ENCODE measurements around the gene IFNAR1.

IFNAR1 gene

GRCh38 chr21:33403786-33404585, 79.2 kb downstream of the IFNAR1 start:
- no peak for FAIRE-seq

GRCh38 chr21:33406493-33406892, 81.7 kb downstream of the IFNAR1 start:
- no peak for FAIRE-seq
